SK-N-SH treated with all-trans-retinoic acid at 6 μM for 48 hours (cell line): ENCODE measurements around the gene ESYT2.

ENCODE experiments used
- ARNTL ChIP-seq: fragments of 450-650 bp; formaldehyde crosslinking; IDR thresholded peaks from 2 replicates; pipeline ENCODE4 v1.5.0; 2020; ENCODE audit warnings: low read depth, mild to moderate bottlenecking, moderate library complexity, borderline replicate concordance
- CSDC2 ChIP-seq: fragments of 250-450 bp; sonication (Bioruptor Pico); IDR thresholded peaks from 2 replicates; pipeline ENCODE4 v1.5.0; 2020; ENCODE audit warnings: mild to moderate bottlenecking, moderate library complexity
- OSR1 ChIP-seq: fragments of 250-450 bp; sonication (Bioruptor Pico); IDR thresholded peaks from 2 replicates; pipeline ENCODE4 v1.8.0; 2022; ENCODE audit warnings: moderate library complexity, mild to moderate bottlenecking, inconsistent platforms
- TOX ChIP-seq: fragments of 250-450 bp; sonication (Bioruptor Pico); IDR thresholded peaks from 2 replicates; pipeline ENCODE4 v1.8.0; 2021; ENCODE audit warnings: mild to moderate bottlenecking, moderate library complexity, borderline replicate concordance
- ZFP3 ChIP-seq: fragments of 250-450 bp; sonication (Bioruptor Pico); IDR thresholded peaks from 2 replicates; pipeline ENCODE4 v1.5.0; 2020; ENCODE audit warnings: mild to moderate bottlenecking, moderate library complexity
- ZFP30 ChIP-seq: fragments of 450-650 bp; formaldehyde crosslinking; IDR thresholded peaks from 2 replicates; pipeline ENCODE4 v1.5.0; 2022; ENCODE audit warnings: mild to moderate bottlenecking, moderate library complexity
- ZNF565 ChIP-seq: fragments of 450-650 bp; formaldehyde crosslinking; conservative IDR thresholded peaks from 2 replicates; pipeline ENCODE4 v1.5.0; 2020; ENCODE audit warnings: low read depth, mild to moderate bottlenecking, moderate library complexity
- ZNF8 ChIP-seq: fragments of 450-650 bp; formaldehyde crosslinking; IDR thresholded peaks from 2 replicates; pipeline ENCODE4 v1.5.0; 2020; ENCODE audit warnings: mild to moderate bottlenecking, moderate library complexity
- TF ChIP-seq, protein P1 (sequence below): fragments of 250-450 bp; sonication (Bioruptor Pico); IDR thresholded peaks from 2 replicates; pipeline ENCODE4 v1.5.1; 2021; ENCODE audit warnings: mild to moderate bottlenecking, moderate library complexity
- TF ChIP-seq, protein P2 (sequence below): fragments of 250-450 bp; sonication (Bioruptor Pico); IDR thresholded peaks from 2 replicates; pipeline ENCODE4 v1.8.0; 2021; ENCODE audit warnings: low read depth, mild to moderate bottlenecking, moderate library complexity, borderline replicate concordance
- TF ChIP-seq, protein P3 (sequence below): fragments of 250-450 bp; sonication (Bioruptor Pico); IDR thresholded peaks from 2 replicates; pipeline ENCODE4 v1.8.0; 2020; ENCODE audit warnings: mild to moderate bottlenecking, moderate library complexity, borderline replicate concordance
- TF ChIP-seq, protein P4 (sequence below): fragments of 250-450 bp; sonication (Bioruptor Pico); IDR thresholded peaks from 2 replicates; pipeline ENCODE4 v1.5.1; 2020; ENCODE audit warnings: low read depth, mild to moderate bottlenecking, moderate library complexity

DNA sequence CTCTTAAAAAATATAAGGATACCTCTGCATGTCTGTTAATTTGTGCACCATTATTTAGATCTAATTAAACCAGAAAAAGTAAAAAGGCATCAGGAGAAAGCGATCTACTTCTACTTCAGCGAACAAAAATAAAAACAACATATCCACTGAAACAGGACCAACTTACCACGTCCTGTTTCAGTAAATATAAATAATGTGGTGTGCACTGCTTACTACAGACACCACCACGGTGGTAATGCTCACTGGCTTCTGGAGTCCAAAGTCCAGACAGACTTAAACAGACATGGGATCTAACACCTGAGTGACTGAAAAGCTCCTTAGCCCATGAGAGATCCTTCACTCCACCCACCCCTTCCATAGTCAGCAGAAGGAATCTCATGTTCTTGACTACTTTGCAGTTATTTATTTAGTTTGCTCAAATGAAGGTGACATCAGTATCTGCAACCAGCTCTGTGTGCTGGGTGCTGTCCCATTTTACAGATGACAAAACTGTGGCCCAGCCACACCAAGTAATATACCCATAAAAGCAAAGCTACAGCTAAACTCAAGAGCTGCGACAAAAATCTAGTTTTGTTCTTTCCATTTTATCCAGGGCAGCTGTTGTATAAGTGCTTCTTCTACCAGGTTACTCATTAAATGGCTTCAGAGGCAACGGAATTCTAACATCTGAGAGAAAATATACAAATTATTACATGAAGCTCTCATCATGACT is 62.6 kb downstream of the ESYT2 start:
- TF ChIP-seq ZNF565 (no peak), OSR1 (CRISPR knock-in tag) (no peak), ARNTL (no peak), ZFP3 (CRISPR knock-in tag) (no peak), ZNF8 (CRISPR knock-in tag) (no peak), ZFP30 (no peak), TOX (no peak), CSDC2 (CRISPR knock-in tag) (no peak)
- TF ChIP-seq, protein P1, sequence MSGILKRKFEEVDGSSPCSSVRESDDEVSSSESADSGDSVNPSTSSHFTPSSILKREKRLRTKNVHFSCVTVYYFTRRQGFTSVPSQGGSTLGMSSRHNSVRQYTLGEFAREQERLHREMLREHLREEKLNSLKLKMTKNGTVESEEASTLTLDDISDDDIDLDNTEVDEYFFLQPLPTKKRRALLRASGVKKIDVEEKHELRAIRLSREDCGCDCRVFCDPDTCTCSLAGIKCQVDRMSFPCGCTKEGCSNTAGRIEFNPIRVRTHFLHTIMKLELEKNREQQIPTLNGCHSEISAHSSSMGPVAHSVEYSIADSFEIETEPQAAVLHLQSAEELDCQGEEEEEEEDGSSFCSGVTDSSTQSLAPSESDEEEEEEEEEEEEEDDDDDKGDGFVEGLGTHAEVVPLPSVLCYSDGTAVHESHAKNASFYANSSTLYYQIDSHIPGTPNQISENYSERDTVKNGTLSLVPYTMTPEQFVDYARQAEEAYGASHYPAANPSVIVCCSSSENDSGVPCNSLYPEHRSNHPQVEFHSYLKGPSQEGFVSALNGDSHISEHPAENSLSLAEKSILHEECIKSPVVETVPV (CRISPR knock-in tag), result no peak
- TF ChIP-seq, protein P2, sequence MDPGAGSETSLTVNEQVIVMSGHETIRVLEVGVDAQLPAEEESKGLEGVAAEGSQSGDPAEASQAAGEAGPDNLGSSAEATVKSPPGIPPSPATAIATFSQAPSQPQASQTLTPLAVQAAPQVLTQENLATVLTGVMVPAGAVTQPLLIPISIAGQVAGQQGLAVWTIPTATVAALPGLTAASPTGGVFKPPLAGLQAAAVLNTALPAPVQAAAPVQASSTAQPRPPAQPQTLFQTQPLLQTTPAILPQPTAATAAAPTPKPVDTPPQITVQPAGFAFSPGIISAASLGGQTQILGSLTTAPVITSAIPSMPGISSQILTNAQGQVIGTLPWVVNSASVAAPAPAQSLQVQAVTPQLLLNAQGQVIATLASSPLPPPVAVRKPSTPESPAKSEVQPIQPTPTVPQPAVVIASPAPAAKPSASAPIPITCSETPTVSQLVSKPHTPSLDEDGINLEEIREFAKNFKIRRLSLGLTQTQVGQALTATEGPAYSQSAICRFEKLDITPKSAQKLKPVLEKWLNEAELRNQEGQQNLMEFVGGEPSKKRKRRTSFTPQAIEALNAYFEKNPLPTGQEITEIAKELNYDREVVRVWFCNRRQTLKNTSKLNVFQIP (CRISPR knock-in tag), result no peak
- TF ChIP-seq, protein P3, sequence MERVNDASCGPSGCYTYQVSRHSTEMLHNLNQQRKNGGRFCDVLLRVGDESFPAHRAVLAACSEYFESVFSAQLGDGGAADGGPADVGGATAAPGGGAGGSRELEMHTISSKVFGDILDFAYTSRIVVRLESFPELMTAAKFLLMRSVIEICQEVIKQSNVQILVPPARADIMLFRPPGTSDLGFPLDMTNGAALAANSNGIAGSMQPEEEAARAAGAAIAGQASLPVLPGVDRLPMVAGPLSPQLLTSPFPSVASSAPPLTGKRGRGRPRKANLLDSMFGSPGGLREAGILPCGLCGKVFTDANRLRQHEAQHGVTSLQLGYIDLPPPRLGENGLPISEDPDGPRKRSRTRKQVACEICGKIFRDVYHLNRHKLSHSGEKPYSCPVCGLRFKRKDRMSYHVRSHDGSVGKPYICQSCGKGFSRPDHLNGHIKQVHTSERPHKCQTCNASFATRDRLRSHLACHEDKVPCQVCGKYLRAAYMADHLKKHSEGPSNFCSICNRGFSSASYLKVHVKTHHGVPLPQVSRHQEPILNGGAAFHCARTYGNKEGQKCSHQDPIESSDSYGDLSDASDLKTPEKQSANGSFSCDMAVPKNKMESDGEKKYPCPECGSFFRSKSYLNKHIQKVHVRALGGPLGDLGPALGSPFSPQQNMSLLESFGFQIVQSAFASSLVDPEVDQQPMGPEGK (CRISPR knock-in tag), result no peak
- TF ChIP-seq, protein P4, sequence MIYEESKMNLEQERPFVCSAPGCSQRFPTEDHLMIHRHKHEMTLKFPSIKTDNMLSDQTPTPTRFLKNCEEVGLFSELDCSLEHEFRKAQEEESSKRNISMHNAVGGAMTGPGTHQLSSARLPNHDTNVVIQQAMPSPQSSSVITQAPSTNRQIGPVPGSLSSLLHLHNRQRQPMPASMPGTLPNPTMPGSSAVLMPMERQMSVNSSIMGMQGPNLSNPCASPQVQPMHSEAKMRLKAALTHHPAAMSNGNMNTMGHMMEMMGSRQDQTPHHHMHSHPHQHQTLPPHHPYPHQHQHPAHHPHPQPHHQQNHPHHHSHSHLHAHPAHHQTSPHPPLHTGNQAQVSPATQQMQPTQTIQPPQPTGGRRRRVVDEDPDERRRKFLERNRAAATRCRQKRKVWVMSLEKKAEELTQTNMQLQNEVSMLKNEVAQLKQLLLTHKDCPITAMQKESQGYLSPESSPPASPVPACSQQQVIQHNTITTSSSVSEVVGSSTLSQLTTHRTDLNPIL (CRISPR knock-in tag), result no peak
